Vagina (tissue), 2 donors: Measurements from ENCODE around the gene LRCH1. TPM values are rescaled to one million over a fixed set of nuclear protein-coding genes. Genes with fewer than 3 reads are reported as not detected.
A peak's percentile ranks its signal among the peaks of the same experiment; 100 is the strongest.

Experiments
- DNase-seq, 2 donors: peaks; one replicate each; pipeline ENCODE4 v3.0.0-alpha.2; 2017; ENCODE audit errors: extremely low spot score in 2 of 2
- H3K27ac ChIP-seq: fragments of 200-600 bp; sonication (generic); one replicate; pipeline ENCODE4 v1.5.1; 2019
- H3K27me3 ChIP-seq: fragments of 200-600 bp; sonication (generic); one replicate; pipeline ENCODE4 v1.5.1; 2019
- H3K36me3 ChIP-seq, 2 donors: fragments of 200-600 bp; sonication (generic); one replicate each; pipeline ENCODE4 v1.5.1; 2017 to 2019
- H3K4me1 ChIP-seq: fragments of 200-600 bp; sonication (generic); one replicate; pipeline ENCODE4 v1.5.1; 2019
- H3K4me3 ChIP-seq, 2 donors: fragments of 200-600 bp; sonication (generic); 1 replicate in 1 of 2; 2 replicates in 1 of 2; pipeline ENCODE4 v1.5.1; 2016 to 2019
- H3K9me3 ChIP-seq: fragments of 200-600 bp; sonication (generic); one replicate; pipeline ENCODE4 v1.5.1; 2019
- POLR2A ChIP-seq, 2 donors: fragments of 450-650 bp; IDR thresholded peaks; one replicate each; pipeline ENCODE4 v1.6.1; 2017; ENCODE audit warnings: antibody characterized with exemption in 2 of 2, mild to moderate bottlenecking in 2 of 2, moderate library complexity in 2 of 2
- POLR2AphosphoS5 ChIP-seq, 2 donors: sonication (generic); formaldehyde crosslinking; IDR thresholded peaks; one replicate each; pipeline ENCODE4 v1.9.0; 2017; ENCODE audit warnings: antibody characterized with exemption in 2 of 2, mild to moderate bottlenecking in 2 of 2, low read depth in 1 of 2; ENCODE audit not compliant: insufficient read depth in 1 of 2
- intact Hi-C: fragments of 100-400 bp; cut with DNase I; formaldehyde crosslinking; loops from one replicate; pipeline ENCODE4 v1.15.1; 2023
- total RNA-seq: library from RNA; depleted of rRNA; stranded (reverse); fragments of >200 nt; gene quantifications from one replicate; pipeline ENCODE4 v1.2.3, GENCODE V29; 2016
- TF ChIP-seq, protein P1 (sequence below), 3 experiments: fragments of 450-650 bp in 2 of 3; fragments of 200-600 bp in 1 of 3; sonication (generic) in 1 of 3; IDR thresholded peaks; one replicate each; pipeline ENCODE4 v1.5.1; 2017 to 2019; ENCODE audit warnings: antibody characterized with exemption in 3 of 3, mild to moderate bottlenecking in 2 of 3, moderate library complexity in 2 of 3

LRCH1 gene
- total RNA-seq, 1 donor from 2014 or later: 21.4 TPM

GRCh38 chr13:46773541-46773940, 220.6 kb downstream of the LRCH1 start:
- no peak for DNase-seq
- H3K36me3 ChIP-seq: peaks cover 0 to 32% of the 10 kb centered on the region in 2 donors
- no peak overlapping the region for H3K4me3 ChIP-seq
- H3K27ac ChIP-seq: no peak overlapping the region
- TF ChIP-seq, protein P1, sequence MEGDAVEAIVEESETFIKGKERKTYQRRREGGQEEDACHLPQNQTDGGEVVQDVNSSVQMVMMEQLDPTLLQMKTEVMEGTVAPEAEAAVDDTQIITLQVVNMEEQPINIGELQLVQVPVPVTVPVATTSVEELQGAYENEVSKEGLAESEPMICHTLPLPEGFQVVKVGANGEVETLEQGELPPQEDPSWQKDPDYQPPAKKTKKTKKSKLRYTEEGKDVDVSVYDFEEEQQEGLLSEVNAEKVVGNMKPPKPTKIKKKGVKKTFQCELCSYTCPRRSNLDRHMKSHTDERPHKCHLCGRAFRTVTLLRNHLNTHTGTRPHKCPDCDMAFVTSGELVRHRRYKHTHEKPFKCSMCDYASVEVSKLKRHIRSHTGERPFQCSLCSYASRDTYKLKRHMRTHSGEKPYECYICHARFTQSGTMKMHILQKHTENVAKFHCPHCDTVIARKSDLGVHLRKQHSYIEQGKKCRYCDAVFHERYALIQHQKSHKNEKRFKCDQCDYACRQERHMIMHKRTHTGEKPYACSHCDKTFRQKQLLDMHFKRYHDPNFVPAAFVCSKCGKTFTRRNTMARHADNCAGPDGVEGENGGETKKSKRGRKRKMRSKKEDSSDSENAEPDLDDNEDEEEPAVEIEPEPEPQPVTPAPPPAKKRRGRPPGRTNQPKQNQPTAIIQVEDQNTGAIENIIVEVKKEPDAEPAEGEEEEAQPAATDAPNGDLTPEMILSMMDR (IDR thresholded peaks at IDR 0.05): no peak
- TF ChIP-seq POLR2A (IDR thresholded peaks at IDR 0.05) (no peak), POLR2AphosphoS5 (IDR thresholded peaks at IDR 0.05; ENCODE audit: insufficient read depth in 1 of 2, low read depth in 1 of 2) (no peak)
- intact Hi-C loops: no loop called here
- no peaks in the 10 kb centered on the region for H3K27me3 ChIP-seq
- H3K4me1 ChIP-seq: peaks cover 9% of the 10 kb centered on the region
- no peaks in the 10 kb centered on the region for H3K9me3 ChIP-seq

DNA sequence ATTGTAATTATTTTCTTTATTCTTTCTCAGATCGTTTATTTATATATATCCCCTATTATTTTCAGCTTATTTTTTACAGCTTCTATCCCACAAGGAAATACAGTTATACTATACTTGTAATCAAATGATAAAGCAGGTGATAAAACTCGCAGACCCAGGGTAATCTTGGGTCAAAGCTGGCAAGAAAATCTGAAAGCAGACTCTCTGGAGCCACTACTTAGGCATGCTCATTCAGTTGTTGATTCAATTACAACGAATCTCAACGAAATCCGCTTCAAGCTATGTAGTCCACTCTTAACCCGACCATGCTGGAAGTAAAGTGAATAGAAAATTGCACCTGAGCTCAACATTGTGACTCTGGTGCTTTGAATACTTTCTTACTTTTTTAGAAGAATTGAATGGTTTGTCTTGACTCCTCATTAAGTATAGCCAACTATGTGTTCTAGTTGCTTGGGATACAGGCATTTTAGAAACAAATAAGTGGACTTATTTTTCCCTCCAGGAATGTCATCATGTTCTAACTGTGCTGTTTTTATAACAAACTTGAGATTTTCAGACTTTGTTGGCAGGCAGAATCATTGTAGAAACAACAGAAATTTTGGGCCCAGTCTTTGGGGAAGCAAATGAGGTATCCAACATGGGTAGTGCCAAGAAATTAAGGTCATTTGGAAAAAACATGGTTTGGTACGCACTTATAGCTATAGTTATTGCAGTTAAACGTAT, 222.6 kb downstream of the LRCH1 start:
- DNase-seq: no peak
- H3K27ac ChIP-seq: no peak overlapping the region
- peaks cover 3 to 39% of the 10 kb centered on the region in 2 donors for H3K36me3 ChIP-seq
- no peaks in the 10 kb centered on the region for H3K9me3 ChIP-seq
- no peak overlapping the region for H3K4me3 ChIP-seq
- TF ChIP-seq POLR2A (IDR thresholded peaks at IDR 0.05): no peak
- TF ChIP-seq, protein P1 (IDR thresholded peaks at IDR 0.05): no peak
- no peak for TF ChIP-seq POLR2AphosphoS5 (IDR thresholded peaks at IDR 0.05; ENCODE audit: insufficient read depth in 1 of 2, low read depth in 1 of 2)
- H3K4me1 ChIP-seq: peaks cover 10% of the 10 kb centered on the region
- H3K27me3 ChIP-seq: no peaks in the 10 kb centered on the region
- intact Hi-C loops: no loop called here

DNA sequence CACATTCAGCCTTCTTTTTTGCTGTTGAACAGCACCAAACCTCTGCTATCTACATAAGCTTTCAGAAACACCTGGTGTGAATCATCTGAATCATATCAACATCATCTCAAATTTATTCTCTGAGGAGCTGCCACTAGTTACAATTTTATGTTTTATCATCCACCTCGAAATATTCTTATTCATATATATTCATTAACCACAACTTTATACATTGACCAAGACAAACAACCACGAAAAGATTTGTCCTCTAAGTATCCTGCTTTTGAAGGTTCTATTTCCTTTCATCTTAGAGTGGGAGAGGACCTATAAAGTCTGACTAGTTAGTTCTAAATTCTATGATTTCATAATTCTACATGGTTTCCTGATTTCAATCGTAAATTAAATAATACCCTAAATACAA, 225.1 kb downstream of the LRCH1 start:
- Histone ChIP-seq H3K9me3 (no peaks in the 10 kb centered on the region), H3K4me1 (peaks cover 21% of the 10 kb centered on the region), H3K27ac (peak overlapping the region; percentile 27), H3K36me3 (peaks cover 3 to 50% of the 10 kb centered on the region in 2 donors), H3K27me3 (no peaks in the 10 kb centered on the region), H3K4me3 (no peak overlapping the region)
- intact Hi-C loops: no loop called here
- no peak for DNase-seq
- TF ChIP-seq, protein P1 (IDR thresholded peaks at IDR 0.05): no peak
- TF ChIP-seq POLR2AphosphoS5 (IDR thresholded peaks at IDR 0.05; ENCODE audit: insufficient read depth in 1 of 2, low read depth in 1 of 2) (no peak), POLR2A (IDR thresholded peaks at IDR 0.05) (no peak)

DNA sequence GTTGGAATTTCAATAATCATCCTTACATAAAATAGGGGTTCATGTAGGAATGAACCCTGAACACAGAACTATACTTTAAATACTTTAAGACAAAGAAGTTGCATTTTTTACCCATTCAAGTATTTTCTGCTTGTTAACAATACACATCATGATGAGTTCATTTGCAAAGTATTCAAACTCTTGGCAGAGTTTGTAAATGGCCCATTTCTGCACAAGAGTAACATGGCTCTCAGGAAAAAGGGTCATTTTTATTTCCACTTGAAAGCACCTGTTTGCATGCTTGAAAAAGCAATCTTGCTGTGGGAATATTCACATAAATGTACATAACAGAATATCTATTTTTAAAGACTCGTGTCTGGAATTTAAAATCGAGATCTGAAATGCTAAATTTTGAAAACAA, 225.9 kb downstream of the LRCH1 start:
- intact Hi-C loops: no loop called here
- Histone ChIP-seq H3K27ac (no peak overlapping the region), H3K9me3 (no peaks in the 10 kb centered on the region), H3K4me3 (no peak overlapping the region), H3K36me3 (peaks cover 5 to 54% of the 10 kb centered on the region in 2 donors), H3K4me1 (peaks cover 21% of the 10 kb centered on the region), H3K27me3 (no peaks in the 10 kb centered on the region)
- TF ChIP-seq POLR2A (IDR thresholded peaks at IDR 0.05): no peak
- TF ChIP-seq POLR2AphosphoS5 (IDR thresholded peaks at IDR 0.05; ENCODE audit: insufficient read depth in 1 of 2, low read depth in 1 of 2): no peak
- TF ChIP-seq, protein P1 (IDR thresholded peaks at IDR 0.05): no peak
- DNase-seq: no peak

DNA sequence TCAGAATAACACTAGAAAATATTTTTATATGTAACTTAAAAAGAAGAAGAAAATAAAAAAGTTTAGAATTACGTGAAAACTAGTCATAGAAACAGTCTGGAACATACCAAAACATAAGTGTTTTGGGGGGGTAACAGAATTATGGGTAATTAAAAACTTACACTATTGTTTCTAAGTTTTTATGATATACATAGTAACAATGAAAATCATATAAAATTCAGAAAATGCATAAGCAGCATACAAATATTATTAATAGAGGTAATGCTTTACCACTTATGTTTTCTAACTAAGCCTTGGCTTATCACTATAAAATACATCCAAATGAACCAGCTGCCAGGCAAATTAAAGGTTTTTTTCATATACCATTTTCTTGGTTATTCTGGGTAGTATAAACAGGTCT, 229.1 kb downstream of the LRCH1 start:
- DNase-seq: no peak
- TF ChIP-seq POLR2AphosphoS5 (IDR thresholded peaks at IDR 0.05; ENCODE audit: insufficient read depth in 1 of 2, low read depth in 1 of 2) (no peak), POLR2A (IDR thresholded peaks at IDR 0.05) (no peak)
- TF ChIP-seq, protein P1 (IDR thresholded peaks at IDR 0.05): no peak

More for the DNA sequence above, 229.1 kb downstream of the LRCH1 start:
- Histone ChIP-seq H3K36me3 (peaks cover 8 to 66% of the 10 kb centered on the region in 2 donors), H3K4me1 (peaks cover 21% of the 10 kb centered on the region), H3K27ac (no peak overlapping the region), H3K27me3 (no peaks in the 10 kb centered on the region), H3K9me3 (no peaks in the 10 kb centered on the region), H3K4me3 (no peak overlapping the region)
- intact Hi-C loops: no loop called here
